Measurements from ENCODE around the gene LAPTM5.
"Not testable (repeated sequence)": the region's sequence is repeated elsewhere in the genome, so short reads cannot be mapped to it uniquely, and the experiment has no call there.

LAPTM5 gene

DNA sequence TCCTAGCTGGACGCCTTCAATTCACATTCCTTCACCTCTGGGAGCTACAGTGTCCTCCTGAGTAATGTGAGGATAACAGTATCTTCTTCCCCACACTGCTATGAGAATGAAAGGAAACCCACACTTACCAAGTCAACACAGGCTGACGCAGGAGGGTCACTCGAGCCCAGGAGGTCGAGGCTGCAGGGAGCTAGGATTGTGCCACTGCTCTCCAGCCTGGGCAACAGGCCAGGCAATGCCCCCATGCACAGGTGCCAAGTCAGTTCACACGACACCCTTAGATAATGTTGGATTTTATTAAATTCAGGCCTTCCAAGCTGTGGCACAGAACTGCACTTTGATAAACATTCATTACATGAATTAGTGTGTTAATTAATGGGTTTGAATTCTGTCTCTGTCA lies 66.1 kb downstream of the LAPTM5 start:
- no peak for DNase-seq

DNA sequence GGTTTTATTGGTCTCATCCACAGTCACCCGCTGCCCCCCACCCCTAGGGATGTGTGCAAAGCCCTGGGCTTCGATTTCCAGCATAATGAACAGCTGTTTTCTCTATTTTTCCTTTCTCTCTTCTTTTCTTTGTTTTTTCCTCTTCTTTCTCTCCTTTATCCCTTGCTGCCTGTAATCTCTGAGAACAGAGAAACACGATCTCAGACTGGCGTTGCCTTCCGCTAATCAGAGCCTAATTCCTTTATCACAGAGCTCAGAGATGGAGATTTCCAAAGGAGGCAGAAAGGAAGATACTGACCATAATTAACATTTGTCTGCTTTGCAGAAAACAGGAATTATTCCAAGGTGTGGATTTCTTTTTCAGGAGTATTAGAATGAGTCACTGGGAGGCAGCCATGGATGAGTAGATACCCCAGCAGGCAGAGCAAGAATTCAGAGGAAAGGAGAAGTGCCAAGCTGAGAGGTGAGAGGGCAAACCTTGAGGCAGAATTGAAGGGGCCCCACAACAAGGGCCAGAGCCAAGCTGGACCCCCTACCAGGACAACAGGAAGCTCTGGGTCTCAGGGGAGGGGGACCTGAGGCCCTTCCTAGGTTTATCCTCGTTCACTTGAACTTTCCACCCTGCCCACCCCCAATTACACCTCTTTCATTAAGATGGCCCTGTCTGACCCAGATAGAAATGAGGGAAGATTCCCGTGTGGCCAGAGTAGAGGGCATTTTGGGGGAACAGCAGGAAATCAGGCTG lies 67.5 kb downstream of the LAPTM5 start:
- no peak for DNase-seq

DNA sequence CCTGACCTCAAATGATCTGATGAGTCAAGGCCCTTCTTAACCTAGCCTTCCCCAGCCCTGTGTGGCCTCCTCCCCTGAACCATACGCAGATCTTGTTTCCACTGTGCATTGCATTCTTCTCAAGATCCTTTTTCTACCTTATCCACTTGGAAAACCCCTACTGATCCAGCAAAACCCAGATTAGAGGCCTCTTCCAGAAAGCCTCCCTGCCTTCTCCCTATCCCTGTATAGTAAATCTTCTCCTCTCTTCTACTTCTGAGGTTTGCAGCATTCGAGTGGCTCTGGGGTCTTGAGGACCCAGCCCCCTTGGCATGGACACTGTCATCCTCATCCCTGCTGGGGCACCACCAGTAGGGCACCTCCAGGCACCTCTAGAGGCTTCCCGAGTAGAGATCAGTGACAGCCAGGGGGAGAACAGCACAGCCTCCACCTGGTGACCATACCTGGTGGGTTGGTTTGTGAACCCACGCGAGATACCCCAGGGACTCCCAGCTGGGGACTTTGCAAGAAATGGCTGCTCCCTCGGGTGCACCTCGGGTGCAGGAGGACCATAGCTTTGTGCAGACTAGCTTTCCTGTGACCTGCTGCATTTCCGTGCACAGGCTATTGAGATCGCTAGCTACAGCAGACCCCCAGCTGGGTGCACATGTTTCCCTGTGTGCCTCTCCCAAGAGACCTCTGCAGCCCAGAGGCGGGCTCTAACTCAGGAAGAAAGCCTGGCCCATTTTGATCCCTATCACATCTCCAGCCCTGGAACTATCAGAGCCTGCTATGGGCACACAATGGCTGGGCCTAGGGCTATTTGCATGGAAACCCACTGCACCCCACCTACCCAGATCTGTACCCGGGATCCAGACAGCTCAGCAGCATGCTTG lies 68.4 kb downstream of the LAPTM5 start:
- no peak for DNase-seq

DNA sequence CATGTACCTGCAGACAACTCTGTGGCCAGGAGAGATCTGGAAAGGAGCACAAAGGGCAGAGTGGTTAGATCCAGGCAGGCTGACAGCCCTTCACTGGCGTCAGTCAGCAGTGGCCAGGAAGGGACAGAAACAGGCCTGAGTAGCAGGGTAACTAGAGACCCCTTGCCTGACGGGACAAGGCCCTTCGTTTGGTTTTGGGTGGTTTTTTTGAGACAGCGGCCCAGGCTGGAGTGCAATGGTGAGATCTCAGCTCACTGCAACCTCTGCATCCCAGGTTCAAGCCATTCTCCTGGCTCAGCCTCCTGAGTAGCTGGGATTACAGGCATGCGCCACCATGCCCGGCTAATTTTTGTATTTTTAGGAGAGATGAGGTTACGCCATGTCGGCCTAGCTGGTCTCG lies 69.1 kb downstream of the LAPTM5 start:
- DNase-seq: not testable (repeated sequence)

DNA sequence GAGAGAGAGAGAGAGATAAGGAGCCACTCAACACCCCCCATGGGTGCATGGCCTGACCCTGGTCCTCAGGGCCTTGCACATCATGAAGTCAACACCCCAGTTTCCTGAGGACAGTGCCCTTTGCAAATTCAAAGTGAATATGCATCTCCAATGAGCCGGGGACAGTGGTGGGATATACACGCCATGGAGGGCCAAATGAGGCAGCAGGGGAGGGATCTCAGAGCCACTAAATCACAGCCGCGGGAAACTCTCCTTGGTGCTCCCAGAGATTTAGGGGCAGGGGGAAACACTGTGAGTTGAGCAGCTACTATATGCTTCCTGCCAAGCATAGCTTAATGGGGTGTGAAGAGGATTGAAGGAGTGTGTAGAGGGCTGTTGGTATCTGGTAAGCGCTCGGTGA lies 69.7 kb downstream of the LAPTM5 start:
- no peak for DNase-seq

DNA sequence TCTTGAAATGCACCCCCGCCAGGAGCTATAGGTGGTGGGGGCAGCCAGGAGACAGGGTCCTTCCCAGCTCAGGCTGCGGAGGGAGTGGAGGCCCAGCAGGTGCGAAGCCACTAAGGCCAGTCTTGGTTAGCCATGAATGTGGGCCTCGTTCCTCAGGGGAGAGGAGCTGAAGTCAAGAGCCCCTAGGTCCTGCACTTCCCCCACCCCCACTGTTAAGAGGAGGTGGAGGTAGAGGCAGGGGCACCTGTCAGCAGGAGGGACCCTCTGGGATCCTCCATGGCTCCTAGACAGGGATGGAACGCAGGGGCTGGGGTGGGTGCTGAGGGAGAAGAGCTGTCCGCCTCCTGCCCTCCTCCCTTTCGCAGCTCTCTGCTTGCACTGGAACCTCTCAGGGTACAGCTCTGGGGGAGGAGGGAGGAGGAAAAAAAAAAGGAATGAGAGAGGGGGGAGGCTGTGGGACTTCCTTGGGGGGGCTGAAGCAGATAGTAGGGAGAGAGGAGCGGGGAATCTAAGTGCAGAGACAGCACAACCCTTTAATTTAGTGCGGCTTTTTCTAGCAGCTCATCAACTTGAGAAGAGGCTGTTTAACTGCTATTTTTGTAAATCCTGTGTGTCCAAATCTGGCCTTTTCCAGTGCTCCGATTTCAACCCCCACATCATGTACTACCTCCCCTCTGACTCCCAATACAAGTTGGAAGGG lies 71.2 kb downstream of the LAPTM5 start:
- DNase-seq: no peak

DNA sequence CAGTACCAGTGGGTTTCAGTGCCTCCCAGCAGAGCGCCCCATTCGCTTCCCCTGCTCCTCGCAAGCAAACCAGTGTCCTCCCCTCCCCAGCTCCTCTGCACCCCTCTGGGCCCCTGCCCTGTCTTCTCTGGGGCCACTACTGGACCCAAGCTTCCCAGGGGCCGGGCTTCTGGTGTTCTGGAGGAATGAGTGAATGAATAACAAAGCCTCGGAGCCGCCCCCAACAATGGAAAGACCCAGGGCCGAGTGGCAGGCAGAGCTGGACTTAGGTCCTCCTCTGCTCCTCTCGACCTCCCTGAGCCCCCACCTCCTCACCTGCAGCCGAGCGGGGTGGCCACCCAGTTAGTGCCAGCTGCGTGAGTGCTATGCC lies 71.8 kb downstream of the LAPTM5 start:
- no peak for DNase-seq

DNA sequence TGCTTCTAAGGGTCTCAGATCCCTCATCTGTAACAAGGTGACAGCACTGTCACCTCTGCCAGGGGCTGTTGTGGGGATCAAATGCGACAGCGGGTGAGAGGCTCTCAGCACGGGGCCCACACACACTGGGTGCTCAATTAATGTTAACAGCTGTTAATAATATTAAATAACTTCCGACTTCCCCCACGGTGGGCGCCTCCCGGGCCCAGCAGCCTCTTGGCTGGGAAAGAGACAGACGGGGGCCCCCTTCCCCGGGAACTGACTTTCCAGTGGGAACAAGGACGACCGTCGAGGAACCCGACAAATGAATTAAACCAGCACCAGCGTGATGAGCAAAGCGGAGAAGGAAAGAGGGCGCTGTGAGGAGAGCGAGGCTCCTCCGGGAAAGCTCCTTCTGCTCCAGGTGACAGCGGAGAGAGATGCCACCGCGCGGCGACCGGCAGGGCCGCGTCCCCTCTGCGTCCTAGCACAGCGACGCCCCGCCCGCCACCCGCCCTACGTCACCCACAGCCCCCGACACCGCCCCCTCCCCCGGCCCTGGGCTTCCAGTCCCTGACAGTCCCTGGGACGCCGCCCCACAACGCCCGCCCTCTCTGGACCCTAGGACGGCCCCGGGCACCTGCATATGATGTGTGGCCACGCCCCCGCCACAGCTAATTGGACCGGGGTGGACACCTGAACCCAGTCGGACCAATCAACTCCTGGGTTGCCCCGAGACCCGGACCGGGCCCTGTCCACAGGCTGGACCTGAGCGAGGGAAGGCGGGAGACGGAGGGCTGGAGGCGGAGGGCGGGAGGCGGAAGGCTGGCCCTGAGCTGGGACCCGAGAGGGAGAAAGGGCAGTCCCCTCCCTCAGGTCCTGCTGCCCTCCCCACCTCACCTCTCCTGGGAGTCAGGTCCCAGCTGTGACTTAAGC lies 72.4 kb downstream of the LAPTM5 start:
- DNase-seq: no peak

DNA sequence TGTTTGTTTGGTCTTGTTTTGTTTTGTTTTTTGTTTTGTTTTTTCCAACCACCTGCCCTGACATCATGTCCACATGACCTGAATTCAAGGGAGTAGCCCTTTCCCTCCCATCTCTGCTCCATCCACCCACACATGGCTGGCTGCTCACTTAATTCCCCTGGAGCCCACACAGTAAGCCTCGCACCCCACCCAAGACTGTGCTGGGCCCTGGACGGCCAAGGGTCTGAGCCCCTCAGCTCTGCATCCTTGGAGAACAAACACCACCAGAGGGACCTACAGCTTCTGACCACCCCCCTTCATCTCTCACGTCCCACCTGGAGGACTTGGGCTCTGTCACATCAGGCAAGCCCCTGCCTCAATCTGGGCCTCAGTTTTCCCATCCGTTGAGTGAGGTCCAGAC lies 73.3 kb downstream of the LAPTM5 start:
- DNase-seq: no peak

DNA sequence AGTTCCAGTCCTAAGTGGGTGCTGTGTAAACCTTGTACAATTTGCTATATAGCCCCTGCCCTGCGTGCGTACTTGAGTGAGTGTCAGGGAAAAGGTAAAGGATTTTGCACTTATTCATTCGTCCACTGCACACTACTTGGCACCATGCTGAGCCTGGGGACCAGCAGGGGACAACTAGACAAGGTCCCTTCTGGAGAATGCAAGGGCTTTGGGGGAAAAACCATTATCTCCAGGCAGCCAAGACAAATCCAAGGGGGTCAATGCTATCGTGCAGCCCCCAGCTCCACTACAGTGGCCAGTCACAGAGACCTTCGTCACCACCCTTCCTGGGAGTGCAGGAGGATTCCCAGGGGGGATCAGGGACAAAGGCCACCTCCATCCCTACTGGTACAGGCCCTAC lies 73.9 kb downstream of the LAPTM5 start:
- DNase-seq: no peak

All from NCI-H1694 treated with DMSO at 0.1 percent for 48 hours (cell line).